HG03064 (cell line): ENCODE data around the gene PXK.
"Not testable (repeated sequence)": the region's sequence is repeated elsewhere in the genome, so short reads cannot be mapped to it uniquely, and the experiment has no call there.

Experiments
- ATAC-seq: cut with Tn5 transposase; IDR thresholded peaks from one replicate; pipeline ENCODE4 v1.9.1; 2021; ENCODE audit warnings: low read depth; ENCODE audit not compliant: unreplicated experiment

PXK gene

GRCh38 chr3:58332575-58333188, at the start of gene PXK:
Gene PXK, plus strand, starts transcription at chr3:58332892. Its CDS starts 97 bp downstream, at chr3:58332989.
- peak; percentile 89 for ATAC-seq

GRCh38 chr3:58285334-58285733, 47.4 kb upstream of the PXK start:
- no peak for ATAC-seq

- ATAC-seq = no peak
Observed at GRCh38 chr3:58287354-58287753, 45.3 kb upstream of the PXK start.

GRCh38 chr3:58288011-58288728, 44.5 kb upstream of the PXK start:
- no peak for ATAC-seq

- ATAC-seq = not testable (repeated sequence)
Observed at GRCh38 chr3:58288964-58289613, 43.6 kb upstream of the PXK start.

GRCh38 chr3:58290446-58290845, 42.2 kb upstream of the PXK start:
- not testable (repeated sequence) for ATAC-seq

GRCh38 chr3:58291671-58292338, 40.9 kb upstream of the PXK start:
- ATAC-seq = no peak

GRCh38 chr3:58292866-58293265, 39.8 kb upstream of the PXK start:
- no peak for ATAC-seq

GRCh38 chr3:58293516-58293915, 39.2 kb upstream of the PXK start:
- no peak for ATAC-seq

- ATAC-seq = no peak
Observed at GRCh38 chr3:58296269-58296668, 36.4 kb upstream of the PXK start.

- ATAC-seq = no peak
Observed at GRCh38 chr3:58296843-58297242, 35.8 kb upstream of the PXK start.

GRCh38 chr3:58298190-58298589, 34.5 kb upstream of the PXK start:
- no peak for ATAC-seq

GRCh38 chr3:58299075-58299474, 33.6 kb upstream of the PXK start:
- no peak for ATAC-seq

- no peak for ATAC-seq
Observed at GRCh38 chr3:58299839-58300516, 32.7 kb upstream of the PXK start.

GRCh38 chr3:58305882-58306711, 26.6 kb upstream of the PXK start, which contains the start of the genes HTD2 and RPP14:
Gene HTD2, plus strand, starts transcription at chr3:58306520. Its CDS starts 11,094 bp downstream, at chr3:58317614.
Gene RPP14, plus strand, starts transcription at chr3:58306245. Its CDS starts 4,085 bp downstream, at chr3:58310330.
- peak; percentile 77 for ATAC-seq

GRCh38 chr3:58307639-58308215, 25.0 kb upstream of the PXK start:
- ATAC-seq = no peak

- ATAC-seq = no peak
Observed at GRCh38 chr3:58308728-58309127, 24.0 kb upstream of the PXK start.

- no peak for ATAC-seq
Observed at GRCh38 chr3:58317811-58318210, 14.9 kb upstream of the PXK start.

- no peak for ATAC-seq
Observed at GRCh38 chr3:58321791-58322190, 10.9 kb upstream of the PXK start.
